OCI-LY1 (cell line): ENCODE measurements around the gene TBC1D22B.
"Not testable (repeated sequence)": the region's sequence is repeated elsewhere in the genome, so short reads cannot be mapped to it uniquely, and the experiment has no call there.

ENCODE experiments used
- H2AFZ ChIP-seq: fragments of 200-600 bp; sonication (generic), shearing (Covaris generic); 2 replicates; pipeline ENCODE4 v1.6.0; 2014; ENCODE audit warnings: antibody characterized with exemption, mild to moderate bottlenecking, low read length
- H3F3A ChIP-seq: fragments of 200-600 bp; sonication (generic), shearing (Covaris generic); 2 replicates; pipeline ENCODE4 v1.6.0; 2014; ENCODE audit warnings: mild to moderate bottlenecking, antibody characterized with exemption, low read length, moderate library complexity; ENCODE audit not compliant: insufficient read depth
- H3K27ac ChIP-seq: fragments of 200-600 bp; sonication (generic); 2 replicates; pipeline ENCODE4 v1.5.1; 2014; ENCODE audit warnings: low read length, mixed run types, mild to moderate bottlenecking, low read depth; ENCODE audit not compliant: poor library complexity, severe bottlenecking
- H3K27me3 ChIP-seq: fragments of 200-600 bp; sonication (generic); 2 replicates; pipeline ENCODE4 v1.6.0; 2014; ENCODE audit warnings: antibody characterized with exemption, mild to moderate bottlenecking, low read length, moderate library complexity; ENCODE audit not compliant: insufficient read depth
- H3K36me3 ChIP-seq: fragments of 200-600 bp; sonication (generic); 2 replicates; pipeline ENCODE4 v1.6.1; 2014; ENCODE audit warnings: mild to moderate bottlenecking, antibody characterized with exemption, low read length, moderate library complexity, mixed read lengths; ENCODE audit not compliant: insufficient read depth
- H3K4me1 ChIP-seq: fragments of 200-600 bp; sonication (generic); 2 replicates; pipeline ENCODE4 v1.5.1; 2014; ENCODE audit warnings: mild to moderate bottlenecking, low read length, moderate library complexity; ENCODE audit not compliant: insufficient read depth, severe bottlenecking
- H3K4me2 ChIP-seq: fragments of 200-600 bp; sonication (generic), shearing (Covaris generic); 2 replicates; pipeline ENCODE4 v1.6.1; 2014; ENCODE audit warnings: low read length
- H3K4me3 ChIP-seq: fragments of 200-600 bp; sonication (generic); 2 replicates; pipeline ENCODE4 v1.5.1; 2014; ENCODE audit warnings: low read length, low read depth, mild to moderate bottlenecking, mixed read lengths; ENCODE audit not compliant: poor library complexity, severe bottlenecking
- H3K79me2 ChIP-seq: fragments of 200-600 bp; shearing (Covaris generic); 2 replicates; pipeline ENCODE4 v1.6.1; 2016; ENCODE audit warnings: mixed run types, low read length, mixed read lengths; ENCODE audit not compliant: insufficient read depth
- H3K9ac ChIP-seq: fragments of 200-600 bp; sonication (generic), shearing (Covaris generic); 2 replicates; pipeline ENCODE4 v1.6.1; 2014; ENCODE audit warnings: mild to moderate bottlenecking, low read length, mixed read lengths
- H3K9me2 ChIP-seq: fragments of 200-600 bp; sonication (generic), shearing (Covaris generic); 2 replicates; pipeline ENCODE4 v1.6.1; 2014; ENCODE audit warnings: low read depth, mild to moderate bottlenecking, low read length, mixed read lengths
- H3K9me3 ChIP-seq: fragments of 200-600 bp; shearing (Covaris generic); 2 replicates; pipeline ENCODE4 v1.6.1; 2014; ENCODE audit warnings: low read length, mixed read lengths
- H4K20me1 ChIP-seq: fragments of 200-600 bp; sonication (generic), shearing (Covaris generic); 2 replicates; pipeline ENCODE4 v1.6.0; 2016; ENCODE audit warnings: mild to moderate bottlenecking, low read length; ENCODE audit not compliant: insufficient read depth
- CTCF ChIP-seq: fragments of 200-600 bp; sonication (generic), shearing (Covaris generic); IDR thresholded peaks from 2 replicates; pipeline ENCODE4 v1.5.1; 2017; ENCODE audit warnings: mild to moderate bottlenecking, antibody characterized with exemption, low read length, moderate library complexity, mixed read lengths
- EZH2 ChIP-seq: fragments of 200-600 bp; sonication (generic), shearing (Covaris generic); IDR thresholded peaks from 2 replicates; pipeline ENCODE4 v1.8.0; 2017; ENCODE audit warnings: borderline replicate concordance, mixed run types, mild to moderate bottlenecking, antibody characterized with exemption, low read length, moderate library complexity, mixed read lengths

Gene TBC1D22B

GRCh38 chr6:37304766-37305165 is 47.2 kb downstream of the TBC1D22B start:
- Histone ChIP-seq H4K20me1 (no peaks in the 10 kb centered on the region), H2AFZ (no peak overlapping the region), H3K4me3 (no peak overlapping the region), H3K9me3 (no peaks in the 10 kb centered on the region), H3F3A (no peaks in the 10 kb centered on the region), H3K36me3 (peaks cover 11% of the 10 kb centered on the region; the same call in 1 of the 2 replicates), H3K79me2 (no peaks in the 10 kb centered on the region), H3K9me2 (no peaks in the 10 kb centered on the region), H3K27ac (no peak overlapping the region), H3K4me1 (peaks cover 12% of the 10 kb centered on the region), H3K9ac (no peak overlapping the region), H3K4me2 (no peak overlapping the region), H3K27me3 (no peaks in the 10 kb centered on the region)
- TF ChIP-seq CTCF (no peak), EZH2 (no peak)

- Histone ChIP-seq H4K20me1 (no peaks in the 10 kb centered on the region), H3K27me3 (no peaks in the 10 kb centered on the region), H3K9ac (no peak overlapping the region), H2AFZ (no peak overlapping the region), H3K4me1 (peaks cover 12% of the 10 kb centered on the region), H3K9me3 (no peaks in the 10 kb centered on the region), H3F3A (no peaks in the 10 kb centered on the region), H3K79me2 (no peaks in the 10 kb centered on the region), H3K36me3 (peaks cover 11% of the 10 kb centered on the region; the same call in 1 of the 2 replicates), H3K9me2 (no peaks in the 10 kb centered on the region), H3K27ac (no peak overlapping the region), H3K4me2 (no peak overlapping the region), H3K4me3 (no peak overlapping the region)
- no peak for TF ChIP-seq EZH2
Observed at GRCh38 chr6:37305841-37306425, 48.4 kb downstream of the TBC1D22B start.

DNA sequence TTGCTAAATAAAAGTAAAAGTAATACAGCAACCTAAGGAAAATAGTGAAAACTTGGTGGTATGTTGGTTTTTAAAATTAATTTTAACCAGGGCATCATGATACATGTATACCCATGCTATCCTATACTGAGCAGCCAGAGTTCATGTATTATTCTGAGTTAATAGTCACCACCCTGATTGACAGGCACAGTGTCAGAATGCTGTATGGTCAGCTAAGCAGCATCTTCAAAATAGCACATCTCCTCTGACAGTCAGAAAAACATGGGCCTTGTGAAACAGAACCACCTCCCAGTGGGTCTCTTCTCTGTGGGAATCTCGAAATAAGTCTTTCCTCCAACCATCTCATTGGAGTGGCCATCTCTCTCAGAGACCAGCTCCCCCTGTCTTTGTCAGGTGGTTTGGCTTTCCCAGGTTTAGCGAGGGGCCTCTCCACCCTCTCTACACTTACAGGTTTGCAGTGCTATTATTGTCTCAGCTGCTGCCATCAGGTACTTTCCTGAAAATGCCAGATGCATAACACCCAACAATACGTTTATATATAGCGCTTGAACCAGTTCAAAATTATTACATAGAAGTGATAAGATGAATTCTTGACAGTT is 49.2 kb downstream of the TBC1D22B start:
- peaks cover 12% of the 10 kb centered on the region for H3K4me1 ChIP-seq
- no peak overlapping the region for H3K4me3 ChIP-seq
- H3F3A ChIP-seq = no peaks in the 10 kb centered on the region
- no peak overlapping the region for H3K9ac ChIP-seq
- H3K27ac ChIP-seq = no peak overlapping the region
- H4K20me1 ChIP-seq = no peaks in the 10 kb centered on the region
- no peak for TF ChIP-seq EZH2
- no peak for TF ChIP-seq CTCF
- H3K9me2 ChIP-seq = no peaks in the 10 kb centered on the region
- peaks cover 11% of the 10 kb centered on the region; the same call in 1 of the 2 replicates for H3K36me3 ChIP-seq
- no peak overlapping the region; the same call in 1 of the 2 replicates for H3K4me2 ChIP-seq
- H3K9me3 ChIP-seq = no peaks in the 10 kb centered on the region
- H2AFZ ChIP-seq = no peak overlapping the region
- H3K79me2 ChIP-seq = no peaks in the 10 kb centered on the region
- H3K27me3 ChIP-seq = no peaks in the 10 kb centered on the region

DNA sequence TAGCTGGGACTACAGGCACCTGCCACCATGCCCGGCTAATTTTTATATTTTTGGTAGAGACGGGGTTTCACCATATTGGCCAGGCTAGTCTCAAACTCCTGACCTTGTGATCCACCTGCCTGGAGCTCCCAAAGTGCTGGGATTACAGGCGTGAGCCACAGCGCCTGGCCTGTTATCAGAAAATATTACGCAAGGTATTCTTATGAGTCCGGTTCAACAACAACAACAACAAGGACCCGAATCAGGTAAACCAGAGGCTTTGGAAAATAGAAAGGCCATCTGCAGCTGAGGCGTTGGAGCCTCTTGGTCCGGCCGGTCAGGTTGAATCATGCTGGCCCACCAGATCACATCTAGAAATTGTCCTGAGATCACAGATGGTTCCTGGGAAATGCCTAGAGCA is 49.9 kb downstream of the TBC1D22B start:
- H3K9me2 ChIP-seq, H3F3A ChIP-seq, H2AFZ ChIP-seq, H3K4me3 ChIP-seq, H3K9me3 ChIP-seq, H3K4me2 ChIP-seq, H3K27me3 ChIP-seq, H4K20me1 ChIP-seq, H3K79me2 ChIP-seq, H3K9ac ChIP-seq, H3K27ac ChIP-seq: not testable (repeated sequence)
- H3K36me3 ChIP-seq = peaks cover 10% of the 10 kb centered on the region; the same call in 1 of the 2 replicates
- H3K4me1 ChIP-seq = peaks cover 12% of the 10 kb centered on the region
